Epidermal melanocyte (primary cell): ENCODE data around the gene CDK11A.
A peak's percentile ranks its signal among the peaks of the same experiment; 100 is the strongest.
"Not testable (repeated sequence)": the region's sequence is repeated elsewhere in the genome, so short reads cannot be mapped to it uniquely, and the experiment has no call there.

Experiments used
- DNase-seq: peaks from one replicate; pipeline ENCODE4 v3.0.0; 2011; ENCODE audit warnings: low spot score; ENCODE audit not compliant: insufficient read length

Gene CDK11A

DNA sequence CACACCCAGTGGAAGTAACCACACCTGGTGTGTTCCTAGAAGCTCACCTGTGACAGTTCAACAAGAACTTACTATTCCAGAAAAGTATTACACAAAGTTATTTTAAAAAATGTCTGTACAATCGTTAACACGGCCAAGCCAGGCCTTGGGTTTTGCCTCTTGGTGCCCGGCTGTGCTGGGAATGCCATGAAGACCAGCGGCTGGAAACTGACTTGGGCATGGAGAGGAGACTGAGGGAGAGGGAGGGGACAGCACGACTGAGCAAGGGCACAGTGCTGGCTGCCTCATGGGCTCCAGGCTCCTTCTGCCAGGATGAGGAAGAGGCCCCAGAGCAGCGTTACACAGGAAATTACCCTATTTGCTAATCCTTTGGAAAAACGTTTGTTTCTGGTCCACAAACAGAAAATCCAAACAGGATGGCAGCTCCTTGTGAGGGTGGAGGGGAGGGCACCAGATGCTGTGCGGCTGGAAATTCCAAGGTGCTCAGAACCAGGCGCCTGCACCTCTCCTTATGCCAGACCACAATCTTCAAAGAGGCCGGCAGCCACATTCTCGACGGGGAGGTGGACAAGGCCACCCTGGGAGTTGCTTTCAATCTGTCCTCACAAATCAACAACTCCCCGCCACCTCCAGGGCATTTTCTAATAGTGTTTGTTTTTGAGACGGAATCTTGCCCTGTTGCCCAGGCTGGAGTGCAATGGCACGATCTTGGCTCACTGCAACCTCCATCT is 61.2 kb downstream of the CDK11A start:
- not testable (repeated sequence) for DNase-seq

DNA sequence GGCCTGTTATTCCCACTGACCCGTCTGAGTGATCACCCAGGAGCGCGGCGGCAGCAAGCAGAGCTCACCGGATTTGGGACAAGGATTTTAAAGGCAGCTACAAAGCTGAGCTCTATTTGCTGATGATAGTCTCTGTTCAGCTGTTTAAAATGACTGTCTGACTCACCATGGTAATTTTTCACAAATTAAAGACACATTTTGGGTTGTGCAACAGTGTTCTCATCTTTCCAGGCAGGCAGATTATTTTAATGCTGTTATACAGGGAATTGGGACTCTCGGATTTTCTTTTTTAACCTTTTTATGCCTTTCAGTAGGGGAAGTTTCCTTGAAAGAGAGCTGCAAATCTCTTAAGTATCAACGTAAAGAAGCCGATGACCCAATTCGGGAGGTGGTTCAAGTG is 61.8 kb downstream of the CDK11A start:
- not testable (repeated sequence) for DNase-seq

DNA sequence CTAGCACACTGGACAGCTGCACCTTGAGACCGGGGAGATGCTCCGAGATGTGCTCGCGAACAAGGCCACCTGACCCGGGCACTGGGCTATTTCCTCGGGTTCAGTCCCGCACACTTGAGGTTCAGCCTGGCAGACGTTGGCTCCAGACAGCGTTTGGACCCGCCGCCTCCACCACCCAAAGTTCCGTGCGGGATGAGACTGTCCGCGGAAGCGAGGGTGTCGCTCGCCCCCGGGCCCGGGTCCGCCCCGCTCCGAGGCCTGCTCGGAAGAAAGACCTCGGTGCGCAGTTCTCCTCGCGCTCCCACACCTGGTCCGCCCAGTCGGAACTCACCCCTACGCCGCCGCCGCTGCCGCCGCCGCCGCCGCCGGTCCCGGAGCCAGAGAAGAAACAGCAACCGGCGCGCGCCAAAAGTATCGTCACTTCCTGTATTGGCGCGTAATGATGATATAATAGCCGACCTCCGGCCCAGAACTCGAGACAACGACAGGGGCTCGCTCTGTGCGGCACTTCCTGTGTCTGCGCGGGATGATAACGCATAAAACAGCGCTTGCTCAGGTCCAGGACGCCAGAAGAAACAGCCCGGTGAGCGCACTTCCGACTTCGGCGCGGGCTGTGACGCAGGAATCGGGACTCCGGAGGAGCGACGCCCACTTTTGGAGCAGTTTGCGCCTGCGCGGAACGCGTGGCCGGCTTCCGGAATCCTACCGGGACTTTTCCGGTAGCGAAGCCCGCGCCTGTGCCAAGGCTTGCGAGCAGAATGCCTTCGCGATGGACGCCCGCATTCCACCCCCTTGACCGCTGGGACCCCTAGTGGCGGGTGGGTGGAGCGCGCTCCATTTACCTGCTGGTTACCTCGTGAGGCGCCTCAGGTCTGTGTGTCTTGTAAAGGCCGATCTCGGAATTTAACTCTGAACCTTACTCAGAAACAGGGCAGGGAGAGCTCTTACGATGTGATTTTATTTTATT is 65.3 kb downstream of the CDK11A start, which contains the start of gene CDK11B:
TSS of gene CDK11B (minus strand) at position 422 of the 967 bp plus-strand sequence. CDS start 1,519 bp downstream, outside the sequence.
- peak; percentile 86 for DNase-seq
